Transverse colon (tissue), 3 donors: ENCODE measurements around the gene DAO.

Experiments
- CTCF ChIP-seq, 5 experiments: fragments of 200-600 bp in 3 of 5; fragments of 450-650 bp in 2 of 5; sonication (generic) in 3 of 5; IDR thresholded peaks; 1 replicate in 2 of 5; 2 replicates in 3 of 5; pipeline ENCODE4 v1.5.1; 2016 to 2017; ENCODE audit warnings: antibody characterized with exemption in 5 of 5, inconsistent platforms in 3 of 5, mild to moderate bottlenecking in 2 of 5, moderate library complexity in 1 of 5
- POLR2A ChIP-seq: fragments of 450-650 bp; IDR thresholded peaks from one replicate; pipeline ENCODE4 v1.6.1; 2016; ENCODE audit warnings: antibody characterized with exemption, mild to moderate bottlenecking, moderate library complexity

- TF ChIP-seq CTCF (IDR thresholded peaks at IDR 0.05): no peak
- TF ChIP-seq POLR2A: no peak
Measured at GRCh38 chr12:108840605-108841332, 39.1 kb upstream of the DAO start.
